Measurements from ENCODE around the gene NSF. TPM values are rescaled to one million over a fixed set of nuclear protein-coding genes. Genes with fewer than 3 reads are reported as not detected.
A peak's percentile ranks its signal among the peaks of the same experiment; 100 is the strongest.
"Not testable (repeated sequence)": the region's sequence is repeated elsewhere in the genome, so short reads cannot be mapped to it uniquely, and the experiment has no call there.

The NSF gene
- total RNA-seq: 10 to 100 TPM; 29.7 to 41.0 TPM
- 34.9 TPM for polyA plus RNA-seq (2013, experiment 1 of 2)
- 32.8 TPM for polyA plus RNA-seq (2013, experiment 2 of 2)
- long read RNA-seq, experiment 1, partial matches to known transcripts: 5 of 9 reads
- long read RNA-seq, experiment 1, other reads (novel, unspliced or antisense): 3 of 9 reads
- long read RNA-seq, experiment 2, transcript NSF-201 (21 exons, 3,983 nt): major isoform, 74 of 99 reads
- long read RNA-seq, experiment 2, partial matches to known transcripts: 15 of 99 reads
- long read RNA-seq, experiment 2, other reads (novel, unspliced or antisense): 6 of 99 reads
- long read RNA-seq, experiment 3, transcript NSF-201 (21 exons, 3,983 nt): major isoform, 146 of 181 reads
- long read RNA-seq, experiment 3, transcript NSF-206 (20 exons, 2,667 nt): minor isoform, 6 of 181 reads
- long read RNA-seq, experiment 3, partial matches to known transcripts: 14 of 181 reads
- long read RNA-seq, experiment 3, other reads (novel, unspliced or antisense): 15 of 181 reads
- long read RNA-seq, experiment 4, partial matches to known transcripts: 4 of 9 reads
- long read RNA-seq, experiment 4, other reads (novel, unspliced or antisense): 2 of 9 reads

- H3K36me3 Mint-ChIP-seq (ENCODE audit: low read depth); H3K9ac ChIP-seq (ENCODE audit: extremely low read depth, low read length, poor library complexity, severe bottlenecking): not testable (repeated sequence)
- WGBS, 2 experiments (ENCODE audit: insufficient coverage in 1 of 2, insufficient read length in 1 of 2): no CpG with 5 or more reads among the region's 95 CpGs
Measured at GRCh38 chr17:46590157-46591146, at the start of gene NSF. Gene NSF (plus strand): TSS chr17:46590669. CDS start chr17:46590776, 107 bp downstream.

GRCh38 chr17:46548607-46549006, 41.9 kb upstream of the NSF start:
- H3K9me3 Mint-ChIP-seq; H3K36me3 ChIP-seq (ENCODE audit: control insufficient read depth, insufficient read depth, low read length); H3K4me3 Mint-ChIP-seq; H3K36me3 Mint-ChIP-seq (ENCODE audit: low read depth); H3K27ac Mint-ChIP-seq; H3K9me3 ChIP-seq (ENCODE audit: control insufficient read depth, low read length); H3K27me3 ChIP-seq (ENCODE audit: control insufficient read depth, insufficient read depth, low read length, poor library complexity, severe bottlenecking); H3K4me1 Mint-ChIP-seq; H3K9ac ChIP-seq (ENCODE audit: extremely low read depth, low read length, poor library complexity, severe bottlenecking); H3K4me1 ChIP-seq (ENCODE audit: control insufficient read depth, insufficient read depth, low read length); H3K27me3 Mint-ChIP-seq (ENCODE audit: insufficient read depth); H3K27ac ChIP-seq (ENCODE audit: low read depth, low read length); H3K4me3 ChIP-seq (ENCODE audit: low read length): not testable (repeated sequence)
- DNase-seq: peak; percentile 39
- WGBS, 2 experiments (ENCODE audit: insufficient coverage in 1 of 2, insufficient read length in 1 of 2): 98% methylated on average over 6 of the region's 10 CpGs; no CpG with 5 or more reads in 1 of the 2 experiments

More at GRCh38 chr17:46590157-46591146, at the start of gene NSF:
- H3K4me1 Mint-ChIP-seq; H3K36me3 ChIP-seq (ENCODE audit: control insufficient read depth, insufficient read depth, low read length); DNase-seq; H3K9me3 Mint-ChIP-seq; H3K27ac Mint-ChIP-seq; H3K9me3 ChIP-seq (ENCODE audit: control insufficient read depth, low read length); H3K27me3 Mint-ChIP-seq (ENCODE audit: insufficient read depth); H3K4me3 Mint-ChIP-seq; H3K27me3 ChIP-seq (ENCODE audit: control insufficient read depth, insufficient read depth, low read length, poor library complexity, severe bottlenecking); H3K4me1 ChIP-seq (ENCODE audit: control insufficient read depth, insufficient read depth, low read length); H3K4me3 ChIP-seq (ENCODE audit: low read length); H3K27ac ChIP-seq (ENCODE audit: low read depth, low read length): not testable (repeated sequence)

GRCh38 chr17:46559155-46559554, 31.3 kb upstream of the NSF start:
- not testable (repeated sequence) for H3K4me1 ChIP-seq (ENCODE audit: control insufficient read depth, insufficient read depth, low read length); H3K27ac Mint-ChIP-seq; H3K4me3 Mint-ChIP-seq; H3K9me3 ChIP-seq (ENCODE audit: control insufficient read depth, low read length); H3K9ac ChIP-seq (ENCODE audit: extremely low read depth, low read length, poor library complexity, severe bottlenecking); H3K4me1 Mint-ChIP-seq; H3K36me3 Mint-ChIP-seq (ENCODE audit: low read depth); DNase-seq; H3K27ac ChIP-seq (ENCODE audit: low read depth, low read length); H3K36me3 ChIP-seq (ENCODE audit: control insufficient read depth, insufficient read depth, low read length); H3K27me3 Mint-ChIP-seq (ENCODE audit: insufficient read depth); H3K9me3 Mint-ChIP-seq; H3K4me3 ChIP-seq (ENCODE audit: low read length); H3K27me3 ChIP-seq (ENCODE audit: control insufficient read depth, insufficient read depth, low read length, poor library complexity, severe bottlenecking)
- WGBS, 2 experiments (ENCODE audit: insufficient coverage in 1 of 2, insufficient read length in 1 of 2): no CpG with 5 or more reads among the region's 20 CpGs

GRCh38 chr17:46560048-46560447, 30.4 kb upstream of the NSF start:
- not testable (repeated sequence) for H3K4me1 Mint-ChIP-seq; DNase-seq; H3K9me3 Mint-ChIP-seq; H3K4me3 ChIP-seq (ENCODE audit: low read length); H3K36me3 Mint-ChIP-seq (ENCODE audit: low read depth); H3K4me3 Mint-ChIP-seq; H3K9me3 ChIP-seq (ENCODE audit: control insufficient read depth, low read length); H3K36me3 ChIP-seq (ENCODE audit: control insufficient read depth, insufficient read depth, low read length); H3K9ac ChIP-seq (ENCODE audit: extremely low read depth, low read length, poor library complexity, severe bottlenecking); H3K27ac Mint-ChIP-seq; H3K27me3 ChIP-seq (ENCODE audit: control insufficient read depth, insufficient read depth, low read length, poor library complexity, severe bottlenecking); H3K27ac ChIP-seq (ENCODE audit: low read depth, low read length); H3K27me3 Mint-ChIP-seq (ENCODE audit: insufficient read depth); H3K4me1 ChIP-seq (ENCODE audit: control insufficient read depth, insufficient read depth, low read length)
- WGBS, 2 experiments (ENCODE audit: insufficient coverage in 1 of 2, insufficient read length in 1 of 2): no CpG with 5 or more reads among the region's 3 CpGs

- no CpG with 5 or more reads among the region's 2 CpGs for WGBS, 2 experiments (ENCODE audit: insufficient coverage in 1 of 2, insufficient read length in 1 of 2)
- H3K36me3 Mint-ChIP-seq (ENCODE audit: low read depth): not testable (repeated sequence)
Measured at GRCh38 chr17:46566284-46566683, 24.2 kb upstream of the NSF start.

GRCh38 chr17:46566980-46567379, 23.5 kb upstream of the NSF start:
- H3K27me3 Mint-ChIP-seq (ENCODE audit: insufficient read depth); DNase-seq; H3K36me3 Mint-ChIP-seq (ENCODE audit: low read depth); H3K4me3 Mint-ChIP-seq; H3K9me3 ChIP-seq (ENCODE audit: control insufficient read depth, low read length); H3K36me3 ChIP-seq (ENCODE audit: control insufficient read depth, insufficient read depth, low read length); H3K27ac Mint-ChIP-seq; H3K9ac ChIP-seq (ENCODE audit: extremely low read depth, low read length, poor library complexity, severe bottlenecking); H3K4me1 ChIP-seq (ENCODE audit: control insufficient read depth, insufficient read depth, low read length); H3K4me1 Mint-ChIP-seq; H3K27me3 ChIP-seq (ENCODE audit: control insufficient read depth, insufficient read depth, low read length, poor library complexity, severe bottlenecking); H3K9me3 Mint-ChIP-seq; H3K27ac ChIP-seq (ENCODE audit: low read depth, low read length); H3K4me3 ChIP-seq (ENCODE audit: low read length): not testable (repeated sequence)
- WGBS, 2 experiments (ENCODE audit: insufficient coverage in 1 of 2, insufficient read length in 1 of 2): no CpG with 5 or more reads among the region's 1 CpG

More at GRCh38 chr17:46566284-46566683, 24.2 kb upstream of the NSF start:
- H3K4me1 ChIP-seq (ENCODE audit: control insufficient read depth, insufficient read depth, low read length); H3K27ac Mint-ChIP-seq; H3K9me3 ChIP-seq (ENCODE audit: control insufficient read depth, low read length); H3K9ac ChIP-seq (ENCODE audit: extremely low read depth, low read length, poor library complexity, severe bottlenecking); H3K27me3 Mint-ChIP-seq (ENCODE audit: insufficient read depth); DNase-seq; H3K4me3 Mint-ChIP-seq; H3K4me3 ChIP-seq (ENCODE audit: low read length); H3K4me1 Mint-ChIP-seq; H3K9me3 Mint-ChIP-seq; H3K36me3 ChIP-seq (ENCODE audit: control insufficient read depth, insufficient read depth, low read length); H3K27ac ChIP-seq (ENCODE audit: low read depth, low read length); H3K27me3 ChIP-seq (ENCODE audit: control insufficient read depth, insufficient read depth, low read length, poor library complexity, severe bottlenecking): not testable (repeated sequence)

Data from endodermal cell (in vitro differentiated cells).